Renal pelvis (tissue), 4 donors: ENCODE results near the gene HEATR5A. TPM values are rescaled to one million over a fixed set of nuclear protein-coding genes. Genes with fewer than 3 reads are reported as not detected.
"Not testable (repeated sequence)": the region's sequence is repeated elsewhere in the genome, so short reads cannot be mapped to it uniquely, and the experiment has no call there.

Source experiments
- DNase-seq: peaks from one replicate; pipeline ENCODE4 v3.0.0-alpha.2; 2013
- polyA plus RNA-seq, 3 donors: library from polyadenylated mRNA; unstranded; fragments of 120-200 nt; gene quantifications; one replicate each; pipeline ENCODE4 v1.2.1, GENCODE V29; 2013; ENCODE audit not compliant: insufficient read length in 3 of 3

Gene HEATR5A
- polyA plus RNA-seq, 3 donors, result 14.3 to 22.1 (median 17.2) TPM

DNA sequence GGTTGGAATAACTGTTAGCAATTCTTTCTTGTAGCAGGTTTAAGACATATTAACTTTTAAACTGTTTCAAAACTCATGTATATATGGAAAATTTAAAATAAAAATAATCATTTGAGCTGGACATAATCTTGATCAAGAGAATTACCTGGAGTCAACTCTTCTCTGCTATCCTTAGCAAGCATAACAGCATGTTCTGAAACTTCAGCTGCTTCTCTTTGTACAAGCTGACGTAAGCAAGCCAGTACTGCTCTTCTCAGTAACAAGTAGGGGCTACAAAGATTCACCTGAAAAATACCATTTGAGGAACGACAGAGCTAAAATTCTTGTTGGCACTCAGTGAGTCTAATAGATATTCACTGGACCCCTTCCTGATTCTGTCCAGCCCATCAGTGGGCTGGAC is 83.0 kb downstream of the HEATR5A start:
- DNase-seq, result no peak

GRCh38 chr14:31336646-31337045 is 83.7 kb downstream of the HEATR5A start:
- no peak for DNase-seq

DNA sequence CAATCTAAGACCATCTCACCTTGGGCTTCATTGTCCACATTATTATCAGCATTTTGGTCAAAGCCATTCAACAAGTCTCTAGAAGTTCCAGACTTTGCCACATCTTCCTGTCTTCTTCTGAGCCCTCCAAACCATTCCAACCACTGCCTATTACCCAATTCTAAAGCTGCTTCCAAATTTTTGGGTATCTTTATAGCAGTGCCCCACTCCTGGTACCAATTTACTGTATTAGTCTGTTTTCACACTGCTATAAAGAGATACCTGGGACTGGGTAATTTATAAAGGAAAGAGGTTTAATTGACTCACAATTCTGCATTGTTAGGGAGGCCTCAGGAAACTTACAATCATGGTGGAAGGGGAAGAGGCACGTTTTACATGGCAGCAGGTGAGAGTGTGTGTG is 89.0 kb downstream of the HEATR5A start:
- not testable (repeated sequence) for DNase-seq

GRCh38 chr14:31329876-31330521 is 90.4 kb downstream of the HEATR5A start:
- not testable (repeated sequence) for DNase-seq

GRCh38 chr14:31326111-31326510 is 94.2 kb downstream of the HEATR5A start:
- DNase-seq, result no peak

DNA sequence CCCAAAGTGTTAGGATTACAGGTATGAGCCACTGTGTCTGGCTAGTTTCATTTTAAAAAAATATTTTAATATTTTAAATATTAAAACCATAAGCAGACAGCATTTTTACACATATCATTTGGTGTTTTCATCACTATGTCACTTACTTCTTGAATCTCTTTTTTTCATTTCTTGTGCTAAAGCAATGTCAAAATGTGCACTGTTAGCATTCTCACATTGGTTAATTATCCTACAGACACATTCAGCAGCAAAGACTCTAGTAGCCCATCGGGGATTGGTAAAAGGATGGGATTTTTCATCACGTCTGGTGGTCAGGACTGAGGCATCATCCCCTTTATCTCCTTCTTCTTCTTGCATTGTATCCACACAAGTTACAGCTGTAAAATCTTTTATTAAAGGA is 96.9 kb downstream of the HEATR5A start:
- no peak for DNase-seq

GRCh38 chr14:31320922-31321766 is 99.2 kb downstream of the HEATR5A start:
- no peak for DNase-seq

DNA sequence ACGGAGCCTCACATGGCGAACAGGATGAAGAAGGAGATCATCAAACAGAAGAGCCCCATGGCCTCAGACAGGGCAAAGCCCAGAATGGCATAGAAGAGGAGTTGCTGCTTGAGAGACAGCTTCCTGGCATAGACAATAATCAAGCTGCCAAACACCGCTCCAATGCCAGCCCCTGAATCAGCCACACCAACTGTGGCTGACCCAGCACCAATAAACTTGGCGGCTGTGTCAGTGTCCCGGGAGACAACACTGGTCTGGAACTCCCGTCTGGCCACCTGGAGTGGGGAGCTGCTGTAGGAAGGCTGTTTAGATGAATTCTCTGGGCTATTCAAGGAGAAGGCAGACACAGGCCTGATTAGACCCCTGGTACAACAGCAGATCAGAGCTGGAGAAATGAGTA is 100.1 kb downstream of the HEATR5A start:
- no peak for DNase-seq

DNA sequence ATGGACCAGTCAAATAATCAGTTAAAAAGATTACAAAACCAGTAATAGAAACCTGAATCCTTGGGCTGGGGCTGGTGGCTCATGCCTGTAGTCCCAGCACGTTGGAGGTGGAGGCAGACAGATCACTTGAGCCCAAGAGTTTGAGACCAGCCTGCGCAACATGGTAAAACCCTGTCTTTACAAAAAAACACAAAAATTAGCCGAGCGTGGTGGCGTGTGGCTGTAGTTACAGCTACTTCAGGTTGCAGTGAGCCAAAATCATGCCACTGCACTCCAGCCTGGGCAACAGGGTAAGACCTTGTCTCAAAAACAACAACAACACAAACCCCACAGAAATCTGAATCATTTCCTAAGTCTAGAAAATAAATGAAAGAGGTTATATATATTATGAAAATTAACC is 100.6 kb downstream of the HEATR5A start:
- DNase-seq, result no peak

- no peak for DNase-seq
These were observed 107.4 kb downstream of the HEATR5A start for GRCh38 chr14:31312934-31313333.

DNA sequence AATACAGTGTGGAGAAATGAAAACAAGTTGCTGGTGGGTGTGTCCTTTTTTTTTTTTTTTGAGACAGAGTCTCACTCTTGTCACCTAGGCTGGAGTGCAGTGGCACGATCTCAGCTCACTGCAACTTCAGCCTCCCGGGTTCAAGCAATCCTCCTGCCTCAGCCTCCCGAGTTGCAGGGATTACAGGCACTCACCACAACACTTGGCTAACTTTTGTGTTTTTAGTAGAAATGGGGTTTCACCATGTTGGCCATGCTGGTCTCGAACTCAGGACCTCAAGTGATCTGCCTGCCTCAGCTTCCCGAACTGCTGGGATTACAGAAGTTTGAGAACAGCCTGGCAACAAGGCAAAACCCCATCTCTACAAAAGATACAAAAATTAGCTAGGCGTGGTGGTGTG is 108.0 kb downstream of the HEATR5A start:
- not testable (repeated sequence) for DNase-seq

GRCh38 chr14:31307618-31308017 is 112.7 kb downstream of the HEATR5A start:
- no peak for DNase-seq

DNA sequence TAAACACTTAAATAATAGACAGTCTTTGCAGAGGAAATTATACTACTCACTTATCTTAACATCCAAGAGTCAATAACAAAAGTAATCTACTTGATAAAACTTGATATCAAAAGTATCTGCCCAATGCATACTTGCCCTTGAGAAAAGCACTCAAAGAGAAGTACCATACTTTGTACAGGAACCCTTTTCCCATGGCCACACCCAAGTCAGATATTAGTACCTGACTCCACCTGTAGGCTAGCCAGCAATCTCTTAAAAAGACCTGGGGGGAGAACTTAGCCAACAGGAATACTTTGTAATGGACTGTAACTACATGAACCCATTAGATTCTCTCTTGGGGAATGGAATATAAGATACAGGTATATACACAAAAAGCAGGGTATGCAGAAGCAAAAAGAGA is 113.2 kb downstream of the HEATR5A start:
- DNase-seq, result no peak

DNA sequence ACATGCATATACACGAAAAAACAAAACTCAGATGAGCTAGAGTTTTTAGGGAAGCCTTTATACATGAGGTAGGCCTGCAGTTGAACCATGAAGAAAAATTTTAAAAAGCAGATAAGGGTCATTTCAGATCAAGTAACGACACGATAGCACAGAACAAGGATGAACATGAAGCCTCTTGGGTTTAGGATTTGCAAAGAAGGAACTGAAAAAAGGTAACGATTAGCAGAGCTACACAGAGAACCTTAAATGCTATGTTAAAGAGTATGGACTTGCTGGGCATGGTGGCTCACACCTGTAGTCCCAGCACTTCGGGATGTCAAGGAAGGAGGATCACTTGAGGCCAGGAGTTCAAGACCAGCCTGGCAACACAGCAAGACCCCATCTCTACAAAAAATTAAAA is 116.7 kb downstream of the HEATR5A start:
- no peak for DNase-seq

DNA sequence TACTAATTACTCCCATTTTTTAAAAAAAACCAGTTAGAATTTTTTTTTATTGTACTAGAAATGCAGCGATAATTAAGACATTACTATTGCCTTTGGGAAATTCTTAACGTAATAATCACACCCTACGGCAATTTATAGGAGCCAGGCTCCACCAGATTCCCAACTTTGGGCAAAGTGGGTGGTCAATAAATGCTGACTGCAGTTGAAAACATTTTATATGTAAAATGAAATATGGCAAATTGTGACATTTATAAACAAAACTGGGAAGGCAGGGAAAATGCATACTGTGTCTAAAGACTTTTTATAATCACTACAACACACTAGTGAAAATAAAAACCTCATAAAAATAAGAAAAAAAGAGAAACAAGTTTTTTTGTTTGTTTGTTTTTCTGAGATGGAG is 119.5 kb downstream of the HEATR5A start:
- DNase-seq, result no peak

DNA sequence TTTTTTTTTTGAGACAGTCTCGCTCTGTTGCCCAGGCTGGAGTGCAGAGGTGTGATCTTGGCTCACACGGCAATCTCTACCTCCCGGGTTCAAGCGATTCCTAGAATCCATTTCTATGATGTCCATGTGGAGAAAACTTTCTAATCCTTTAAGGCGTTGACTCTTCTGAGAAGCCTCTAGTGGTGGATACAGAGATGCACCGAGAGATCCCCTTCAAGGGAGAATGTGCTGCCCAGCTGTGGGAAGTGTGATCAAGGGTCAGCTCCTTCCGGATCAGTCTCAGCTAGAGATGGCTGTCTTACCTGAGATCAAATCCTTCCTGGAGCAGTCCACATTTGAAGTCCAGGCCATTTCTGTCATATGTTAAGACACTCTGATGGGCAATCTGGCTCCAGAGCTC is 120.1 kb downstream of the HEATR5A start:
- no peak for DNase-seq

DNA sequence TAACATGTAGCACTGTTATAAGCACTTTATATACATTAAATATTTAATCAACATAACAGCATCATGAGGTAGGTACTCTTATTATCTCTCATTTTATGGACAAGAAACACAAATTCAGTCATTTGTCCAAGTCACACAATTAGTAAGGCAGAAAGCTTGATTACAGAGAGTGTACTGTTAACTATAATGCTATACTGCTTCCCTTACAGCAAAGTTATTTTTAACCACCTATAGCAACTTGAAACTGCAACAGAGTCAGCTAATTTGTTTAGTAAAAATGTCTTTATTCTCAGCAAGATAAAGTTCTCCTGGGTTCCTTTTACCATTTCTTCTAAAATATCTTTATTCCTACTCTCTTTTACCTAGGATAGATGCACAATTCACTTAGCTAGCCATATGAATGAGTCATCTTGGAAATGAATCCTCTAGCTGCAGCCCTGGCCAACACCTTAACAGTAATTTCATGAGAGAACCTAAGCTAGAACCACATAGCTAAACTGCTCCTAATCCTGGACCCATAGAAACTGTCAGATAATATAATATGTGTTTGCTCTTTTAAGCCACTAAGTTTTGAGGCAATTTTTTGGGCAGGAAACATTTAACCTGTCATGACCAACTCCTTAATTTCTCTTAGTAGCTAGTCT is 122.5 kb downstream of the HEATR5A start:
- DNase-seq, result no peak

DNA sequence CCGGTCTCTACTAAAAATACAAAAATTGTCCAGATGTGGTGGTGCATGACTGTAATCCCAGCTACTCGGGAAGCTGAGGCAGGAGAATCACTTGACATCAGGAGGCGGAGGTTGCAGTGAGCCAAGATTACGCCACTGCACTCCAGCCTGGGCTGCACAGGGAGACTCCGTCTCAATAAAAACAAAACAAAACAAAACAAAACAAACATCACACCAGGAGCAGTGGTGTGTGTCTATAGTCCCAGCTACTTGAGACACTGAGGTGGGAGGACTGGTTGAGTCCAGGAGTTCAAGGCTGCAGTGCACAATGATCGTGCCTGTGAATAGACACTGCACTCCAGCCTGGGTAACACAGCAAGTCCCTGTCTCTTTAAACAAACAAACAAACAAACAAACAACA is 123.2 kb downstream of the HEATR5A start:
- no peak for DNase-seq

DNA sequence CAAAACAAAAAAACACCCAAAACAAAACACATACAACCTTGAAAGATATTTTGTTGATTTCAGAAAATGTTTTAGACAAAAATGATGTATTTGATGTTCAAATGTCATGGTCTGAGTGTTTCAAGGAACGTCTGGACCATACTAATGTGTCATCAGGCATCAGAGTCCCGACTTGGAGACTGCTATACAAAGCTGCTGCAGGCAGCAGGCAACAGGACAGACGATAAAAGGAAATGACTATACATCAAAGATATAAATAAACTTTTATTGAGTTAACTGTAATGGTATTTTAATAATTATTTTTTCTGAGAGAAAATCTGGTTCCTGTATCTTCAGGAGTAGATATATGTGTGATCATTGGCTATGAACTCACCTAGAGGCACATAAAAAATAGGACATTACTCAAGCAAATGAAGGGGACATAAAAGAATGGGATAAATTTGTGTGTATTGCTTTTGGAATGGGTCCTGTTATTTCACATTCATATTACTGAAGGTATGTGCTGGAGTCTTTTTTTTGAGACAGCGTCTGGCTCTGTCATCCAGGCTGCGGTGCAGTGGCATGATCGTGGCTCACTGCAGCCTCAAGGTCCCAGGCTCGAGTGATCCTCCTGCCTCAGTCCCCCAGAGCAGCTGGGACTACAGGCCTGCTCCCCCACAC is 125.5 kb downstream of the HEATR5A start:
- DNase-seq, result no peak

- no peak for DNase-seq
These were observed 127.3 kb downstream of the HEATR5A start for GRCh38 chr14:31292937-31293616.

GRCh38 chr14:31291210-31291609 is 129.1 kb downstream of the HEATR5A start:
- no peak for DNase-seq
